ENCODE results near the gene CHRM5. TPM values are rescaled to one million over a fixed set of nuclear protein-coding genes. Genes with fewer than 3 reads are reported as not detected.
"Not testable (repeated sequence)": the region's sequence is repeated elsewhere in the genome, so short reads cannot be mapped to it uniquely, and the experiment has no call there.

The CHRM5 gene
- total RNA-seq, 2 donors from 2014 or later = not detected

DNA sequence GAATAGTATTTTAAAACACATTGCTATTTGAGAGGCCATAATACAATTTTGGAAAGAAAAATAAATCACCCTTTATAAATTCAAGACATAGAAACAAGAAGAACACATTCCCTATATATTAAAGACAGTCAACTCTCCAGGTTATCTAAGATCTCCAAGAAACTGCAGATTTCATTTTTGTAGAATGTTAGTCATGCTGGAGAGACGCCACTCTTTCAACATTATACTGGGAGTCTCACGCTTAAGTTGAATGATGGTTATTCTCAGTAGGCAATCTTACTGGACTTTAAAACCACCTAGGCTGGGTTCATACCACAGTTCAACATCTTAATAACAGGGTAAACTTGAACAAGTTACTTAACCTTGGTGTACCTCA, 3.6 kb upstream of the CHRM5 start:
- ATAC-seq (no peak), DNase-seq (no peak)
- Mint-ChIP-seq H3K36me3 (ENCODE audit: low read depth) (no peaks in the 10 kb centered on the region), H3K27ac (no peak overlapping the region), H3K4me3 (no peak overlapping the region), H3K27me3 (no peaks in the 10 kb centered on the region), H3K4me1 (peaks cover 9% of the 10 kb centered on the region)
- H3K9me3 ChIP-seq (ENCODE audit: control insufficient read depth, low read length, poor library complexity, severe bottlenecking) = no peaks in the 10 kb centered on the region

DNA sequence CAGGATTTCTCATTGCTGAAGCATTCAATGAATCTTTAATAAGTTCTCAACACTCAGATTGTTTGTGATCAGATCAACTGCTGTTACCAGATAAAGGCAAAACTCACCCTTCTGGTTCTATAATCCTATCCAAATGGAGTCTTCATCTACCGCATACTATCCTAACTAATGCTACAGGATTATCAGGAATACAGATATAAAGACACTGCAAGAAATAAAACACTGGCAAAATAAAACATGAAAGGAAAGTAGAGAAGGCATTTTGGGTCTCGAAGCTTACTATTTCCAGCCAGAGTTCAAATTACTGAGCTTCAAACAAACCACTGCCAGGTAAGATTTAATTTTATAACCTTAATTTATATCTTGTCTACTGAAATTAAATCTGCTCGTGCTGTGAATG, 524 bp downstream of the CHRM5 start:
- DNase-seq (no peak), ATAC-seq (no peak)
- H3K9me3 ChIP-seq (ENCODE audit: control insufficient read depth, low read length, poor library complexity, severe bottlenecking) = no peaks in the 10 kb centered on the region
- no peaks in the 10 kb centered on the region for H3K27me3 Mint-ChIP-seq
- H3K27ac Mint-ChIP-seq = no peak overlapping the region
- H3K4me3 Mint-ChIP-seq = no peak overlapping the region
- peaks cover 7% of the 10 kb centered on the region for H3K4me1 Mint-ChIP-seq
- H3K36me3 Mint-ChIP-seq (ENCODE audit: low read depth) = no peaks in the 10 kb centered on the region

DNA sequence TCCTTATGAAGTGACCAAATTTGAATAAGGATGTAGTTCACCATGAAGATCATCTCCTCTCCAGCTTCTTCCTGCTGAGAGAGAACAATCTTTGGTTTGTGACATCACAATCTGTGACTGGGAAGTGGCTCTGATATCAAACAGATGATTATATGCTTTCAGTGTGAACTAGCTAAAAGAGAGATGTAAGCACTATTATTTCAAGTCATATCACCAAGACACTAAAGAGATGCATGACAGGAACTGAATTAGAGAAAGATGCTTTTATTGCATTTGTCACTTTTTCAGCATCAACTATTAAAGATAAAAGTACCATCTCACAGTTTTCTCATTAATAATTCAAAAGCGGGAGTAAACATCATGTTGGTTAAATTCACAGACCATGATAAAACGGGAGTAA, 3.5 kb downstream of the CHRM5 start:
- Mint-ChIP-seq H3K4me1 (peaks cover 6% of the 10 kb centered on the region), H3K4me3 (no peak overlapping the region), H3K36me3 (ENCODE audit: low read depth) (no peaks in the 10 kb centered on the region), H3K27me3 (no peaks in the 10 kb centered on the region), H3K27ac (peak overlapping the region; percentile 72)
- ATAC-seq (no peak), DNase-seq (no peak)
- H3K9me3 ChIP-seq (ENCODE audit: control insufficient read depth, low read length, poor library complexity, severe bottlenecking) = no peaks in the 10 kb centered on the region

DNA sequence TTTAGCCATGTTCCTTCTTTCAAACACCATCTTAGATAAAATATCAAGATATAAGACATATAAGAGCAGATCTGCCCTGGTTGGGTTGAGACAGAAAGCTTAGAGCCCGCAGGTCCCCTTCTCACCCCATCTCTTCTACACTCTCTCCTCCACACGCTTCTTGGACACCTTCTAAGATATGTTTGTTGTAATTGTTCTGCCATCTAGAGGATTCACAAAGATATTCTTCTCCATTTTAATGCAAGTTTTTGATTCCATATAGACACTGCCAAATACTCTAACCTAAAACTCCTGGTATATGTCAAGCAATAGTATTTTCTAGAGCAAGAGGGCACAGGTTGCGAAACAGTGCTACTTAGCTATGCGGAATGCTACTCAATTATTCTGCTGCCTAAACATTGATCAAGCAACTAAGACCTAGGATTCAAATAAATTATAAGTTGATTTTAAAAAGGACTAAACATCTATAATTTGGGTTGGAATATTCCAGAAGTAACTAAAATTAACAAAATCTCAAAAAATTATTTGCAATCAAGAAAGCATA, 6.8 kb downstream of the CHRM5 start:
- Mint-ChIP-seq H3K4me3 (no peak overlapping the region), H3K27ac (no peak overlapping the region), H3K27me3 (no peaks in the 10 kb centered on the region), H3K4me1 (peaks cover 2% of the 10 kb centered on the region), H3K36me3 (ENCODE audit: low read depth) (peaks cover 2% of the 10 kb centered on the region)
- DNase-seq (no peak), ATAC-seq (no peak)
- no peaks in the 10 kb centered on the region for H3K9me3 ChIP-seq (ENCODE audit: control insufficient read depth, low read length, poor library complexity, severe bottlenecking)

DNA sequence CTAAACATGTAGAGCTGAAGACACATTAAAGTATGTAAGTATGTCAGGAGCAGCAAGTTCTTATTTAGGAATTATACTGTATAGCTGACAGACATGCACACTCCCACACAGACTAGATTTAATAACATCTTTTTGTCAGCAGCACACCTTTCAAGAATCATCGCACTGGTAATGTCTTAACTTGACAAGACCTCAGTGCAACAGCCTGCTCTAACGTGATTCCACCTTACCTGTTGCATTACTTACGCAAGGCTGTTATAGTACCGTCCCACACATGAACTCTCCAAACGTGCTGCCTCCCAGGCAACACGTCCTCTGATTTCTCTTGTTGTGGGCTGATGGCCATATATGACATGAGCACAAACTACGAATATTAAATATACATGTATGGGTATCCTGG, 11.9 kb downstream of the CHRM5 start:
- no peaks in the 10 kb centered on the region for H3K9me3 ChIP-seq (ENCODE audit: control insufficient read depth, low read length, poor library complexity, severe bottlenecking)
- Mint-ChIP-seq H3K27me3 (no peaks in the 10 kb centered on the region), H3K4me3 (no peak overlapping the region), H3K36me3 (ENCODE audit: low read depth) (peaks cover 2% of the 10 kb centered on the region), H3K27ac (no peak overlapping the region), H3K4me1 (peaks cover 2% of the 10 kb centered on the region)
- ATAC-seq (no peak), DNase-seq (no peak)

DNA sequence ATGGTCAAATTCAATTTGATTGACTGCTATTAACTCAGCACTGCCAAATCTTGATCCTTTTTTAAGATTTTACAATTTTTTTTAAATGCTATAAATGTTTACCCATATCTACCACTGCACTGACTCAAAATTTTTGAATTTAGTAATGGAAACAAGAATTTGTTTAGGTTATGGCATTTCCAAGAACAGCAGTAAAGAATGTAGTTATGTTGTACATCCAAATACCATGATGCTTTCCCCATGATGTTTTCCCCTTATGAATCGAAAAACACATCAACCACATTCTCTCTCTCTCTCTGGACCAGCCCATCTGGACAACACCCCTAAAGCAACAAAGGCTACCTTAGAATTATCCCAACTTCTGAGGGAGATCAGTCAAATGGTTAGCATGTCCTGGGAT, 14.2 kb downstream of the CHRM5 start:
- Mint-ChIP-seq H3K4me3 (no peak overlapping the region), H3K27ac (no peak overlapping the region), H3K4me1 (peaks cover 4% of the 10 kb centered on the region), H3K36me3 (ENCODE audit: low read depth) (peaks cover 2% of the 10 kb centered on the region), H3K27me3 (no peaks in the 10 kb centered on the region)
- ATAC-seq (no peak), DNase-seq (no peak)
- no peaks in the 10 kb centered on the region for H3K9me3 ChIP-seq (ENCODE audit: control insufficient read depth, low read length, poor library complexity, severe bottlenecking)

DNA sequence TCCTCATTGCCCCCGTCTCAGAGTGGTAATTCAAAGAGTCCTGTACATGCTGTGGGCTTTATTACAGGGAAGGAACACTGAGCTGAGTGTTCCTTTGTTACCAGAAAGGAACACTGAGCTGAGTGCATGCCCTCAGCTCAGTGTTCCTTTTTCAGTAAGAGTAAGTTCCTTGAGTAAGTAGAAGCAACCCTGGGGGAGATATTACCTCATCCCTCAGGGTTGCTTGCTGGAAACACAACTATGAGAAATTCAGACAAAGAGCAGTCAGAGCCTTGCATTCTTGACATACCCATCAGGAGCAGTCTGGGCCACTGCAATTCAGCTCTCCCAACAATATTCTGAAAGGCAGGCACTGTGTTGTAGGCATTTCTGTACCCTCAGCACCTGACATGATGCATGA, 17.0 kb downstream of the CHRM5 start:
- ATAC-seq = no peak
- Mint-ChIP-seq H3K36me3 (ENCODE audit: low read depth) (peaks cover 6% of the 10 kb centered on the region), H3K27me3 (no peaks in the 10 kb centered on the region)

DNA sequence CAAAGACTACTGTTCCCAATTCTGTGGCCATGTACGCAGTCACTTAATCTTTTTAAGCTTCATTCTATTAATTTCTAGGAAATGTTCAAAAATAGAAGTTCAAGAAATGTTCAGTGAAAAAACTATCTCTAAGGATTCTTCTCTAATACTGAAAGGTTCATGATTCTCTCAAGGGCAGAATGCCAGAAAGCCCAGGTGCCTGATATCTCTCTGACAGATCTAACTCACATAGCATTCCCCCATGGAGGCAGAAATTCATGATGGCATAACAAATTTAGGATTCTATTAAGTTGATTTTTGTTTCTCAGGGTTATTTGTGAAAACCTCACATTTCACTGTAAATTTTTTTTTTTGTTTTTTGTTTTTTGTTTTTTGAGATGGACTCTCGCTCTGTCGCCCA, 17.5 kb downstream of the CHRM5 start:
- peaks cover 6% of the 10 kb centered on the region for H3K36me3 Mint-ChIP-seq (ENCODE audit: low read depth)
- H3K27ac Mint-ChIP-seq = peak overlapping the region; percentile 32
- peaks cover 9% of the 10 kb centered on the region for H3K4me1 Mint-ChIP-seq
- no peak overlapping the region for H3K4me3 Mint-ChIP-seq
- no peaks in the 10 kb centered on the region for H3K9me3 ChIP-seq (ENCODE audit: control insufficient read depth, low read length, poor library complexity, severe bottlenecking)
- ATAC-seq (no peak), DNase-seq (no peak)
- no peaks in the 10 kb centered on the region for H3K27me3 Mint-ChIP-seq

More for the DNA sequence above, 17.0 kb downstream of the CHRM5 start:
- Mint-ChIP-seq H3K4me3 (no peak overlapping the region), H3K4me1 (peaks cover 9% of the 10 kb centered on the region), H3K27ac (no peak overlapping the region)
- H3K9me3 ChIP-seq (ENCODE audit: control insufficient read depth, low read length, poor library complexity, severe bottlenecking) = no peaks in the 10 kb centered on the region
- DNase-seq = no peak

DNA sequence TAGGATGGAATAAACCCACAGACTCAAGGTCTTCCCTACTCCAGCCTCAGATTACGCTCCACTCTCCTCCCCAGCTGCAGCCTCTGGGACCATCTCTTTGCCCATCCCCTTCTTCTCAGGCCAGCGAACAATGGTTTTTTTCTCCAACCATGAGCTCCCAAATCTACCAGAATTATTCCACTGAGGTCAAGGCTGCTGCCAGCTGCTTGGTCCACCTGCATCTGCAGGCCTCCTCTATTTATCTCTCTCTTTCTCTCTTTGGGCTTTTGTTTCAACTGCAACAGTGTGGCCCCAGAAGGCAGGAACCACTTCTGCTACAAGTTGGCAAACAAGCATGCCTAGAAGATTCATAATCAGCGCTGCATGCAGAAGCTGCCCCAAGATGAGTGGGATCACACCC, 19.1 kb downstream of the CHRM5 start:
- H3K4me1 Mint-ChIP-seq = peaks cover 9% of the 10 kb centered on the region
- no peaks in the 10 kb centered on the region for H3K27me3 Mint-ChIP-seq
- no peak for DNase-seq
- ATAC-seq = no peak
- H3K27ac Mint-ChIP-seq = no peak overlapping the region
- peaks cover 6% of the 10 kb centered on the region for H3K36me3 Mint-ChIP-seq (ENCODE audit: low read depth)
- H3K4me3 Mint-ChIP-seq = no peak overlapping the region
- no peaks in the 10 kb centered on the region for H3K9me3 ChIP-seq (ENCODE audit: control insufficient read depth, low read length, poor library complexity, severe bottlenecking)

DNA sequence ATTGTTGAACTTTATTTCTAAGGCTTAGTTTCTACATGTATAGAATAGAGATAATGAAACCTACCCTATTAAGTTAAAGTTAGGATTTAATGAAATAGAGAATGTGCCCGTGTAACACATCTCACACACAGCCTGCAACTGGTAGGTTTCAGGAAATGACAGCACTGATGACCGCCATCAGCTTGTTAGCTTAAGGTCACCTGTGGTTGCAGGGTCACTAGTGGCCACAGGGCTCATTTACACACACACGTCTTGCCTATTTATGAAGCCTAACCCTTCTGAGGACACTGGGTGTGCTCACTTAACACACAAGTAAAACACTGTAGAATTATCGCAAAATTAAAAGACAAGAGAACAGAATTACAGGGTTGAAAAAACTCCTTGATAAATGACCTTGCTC, 20.1 kb downstream of the CHRM5 start:
- H3K36me3 Mint-ChIP-seq (ENCODE audit: low read depth) = peaks cover 6% of the 10 kb centered on the region
- H3K4me3 Mint-ChIP-seq = no peak overlapping the region
- no peak for ATAC-seq
- no peak overlapping the region for H3K27ac Mint-ChIP-seq
- peaks cover 9% of the 10 kb centered on the region for H3K4me1 Mint-ChIP-seq
- no peak for DNase-seq
- H3K9me3 ChIP-seq (ENCODE audit: control insufficient read depth, low read length, poor library complexity, severe bottlenecking) = no peaks in the 10 kb centered on the region
- no peaks in the 10 kb centered on the region for H3K27me3 Mint-ChIP-seq

DNA sequence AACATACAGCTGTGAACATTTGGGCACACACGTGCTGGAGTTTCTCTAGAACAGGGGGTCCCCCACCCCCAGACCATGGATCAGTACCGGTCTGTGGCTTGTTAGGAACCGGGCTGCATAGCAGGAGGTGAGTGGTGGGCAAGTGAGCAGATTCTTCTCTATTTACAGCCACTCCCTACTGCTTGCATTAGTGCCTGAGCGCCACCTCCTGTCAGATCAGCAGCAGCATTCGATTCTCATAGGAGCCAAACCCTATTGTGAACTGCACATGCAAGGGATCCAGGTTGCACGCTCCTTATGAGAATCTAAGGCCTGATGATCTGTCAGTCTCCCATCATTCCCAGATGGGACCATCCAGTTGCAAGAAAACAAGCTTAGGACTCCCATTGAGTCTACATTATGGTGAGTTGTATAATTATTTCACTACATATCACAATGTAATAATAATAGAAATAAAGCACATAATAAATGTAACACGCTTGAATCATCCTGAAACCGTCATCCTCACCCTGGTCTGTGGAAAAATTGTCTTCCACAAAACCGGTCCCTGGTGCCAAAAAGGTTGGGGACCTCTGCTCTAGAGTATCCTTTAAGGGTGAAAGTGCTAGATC, 25.8 kb downstream of the CHRM5 start:
- no peak for ATAC-seq
- Mint-ChIP-seq H3K36me3 (ENCODE audit: low read depth) (peaks cover 4% of the 10 kb centered on the region), H3K4me3 (no peak overlapping the region), H3K4me1 (peaks cover 3% of the 10 kb centered on the region), H3K27ac (no peak overlapping the region), H3K27me3 (no peaks in the 10 kb centered on the region)
- no peak for DNase-seq
- no peaks in the 10 kb centered on the region for H3K9me3 ChIP-seq (ENCODE audit: control insufficient read depth, low read length, poor library complexity, severe bottlenecking)

DNA sequence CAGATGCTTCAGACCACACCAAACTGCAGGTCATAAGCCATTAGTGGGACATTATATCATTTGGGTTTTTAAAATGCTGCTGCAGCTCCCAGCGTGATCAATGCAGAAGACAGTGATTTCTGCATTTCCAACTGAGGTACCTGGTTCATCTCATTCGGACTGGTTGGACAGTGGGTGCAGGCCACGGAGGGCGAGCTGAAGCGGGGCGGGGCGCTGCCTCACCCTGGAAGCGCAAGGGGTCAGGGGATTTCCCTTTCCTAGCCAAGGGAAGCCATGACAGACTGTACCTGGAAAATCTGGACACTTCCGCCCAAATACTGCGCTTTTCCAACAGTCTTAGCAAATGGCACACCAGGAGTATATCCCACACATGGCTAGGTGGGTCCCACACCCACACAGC, 27.4 kb downstream of the CHRM5 start:
- not testable (repeated sequence) for DNase-seq; H3K36me3 Mint-ChIP-seq (ENCODE audit: low read depth); H3K27me3 Mint-ChIP-seq; H3K9me3 ChIP-seq (ENCODE audit: control insufficient read depth, low read length, poor library complexity, severe bottlenecking); H3K4me1 Mint-ChIP-seq; H3K27ac Mint-ChIP-seq; ATAC-seq; H3K4me3 Mint-ChIP-seq

DNA sequence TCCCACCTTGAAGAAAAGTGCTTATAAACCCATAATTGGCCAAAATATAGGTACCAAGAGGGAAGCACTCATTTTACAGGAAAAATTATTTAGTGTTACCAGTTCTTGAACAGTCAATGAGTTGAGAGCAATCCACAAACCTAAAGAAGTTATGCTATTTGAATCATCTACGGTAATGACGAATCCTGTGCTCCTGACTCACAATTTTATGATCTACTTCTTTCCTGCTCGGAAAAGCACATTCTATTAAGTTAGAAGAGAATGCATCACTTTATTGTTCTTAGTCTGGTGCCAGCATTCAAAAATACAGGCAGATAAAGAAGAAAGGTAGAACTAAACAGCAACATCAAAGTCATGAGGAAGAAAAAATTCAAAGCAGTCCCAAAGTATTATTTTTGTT, 33.2 kb downstream of the CHRM5 start:
- DNase-seq (no peak), ATAC-seq (no peak)
- H3K4me3 Mint-ChIP-seq = no peak overlapping the region
- no peaks in the 10 kb centered on the region for H3K9me3 ChIP-seq (ENCODE audit: control insufficient read depth, low read length, poor library complexity, severe bottlenecking)
- no peaks in the 10 kb centered on the region for H3K27me3 Mint-ChIP-seq
- H3K27ac Mint-ChIP-seq = no peak overlapping the region
- H3K36me3 Mint-ChIP-seq (ENCODE audit: low read depth) = no peaks in the 10 kb centered on the region
- peaks cover 4% of the 10 kb centered on the region for H3K4me1 Mint-ChIP-seq

DNA sequence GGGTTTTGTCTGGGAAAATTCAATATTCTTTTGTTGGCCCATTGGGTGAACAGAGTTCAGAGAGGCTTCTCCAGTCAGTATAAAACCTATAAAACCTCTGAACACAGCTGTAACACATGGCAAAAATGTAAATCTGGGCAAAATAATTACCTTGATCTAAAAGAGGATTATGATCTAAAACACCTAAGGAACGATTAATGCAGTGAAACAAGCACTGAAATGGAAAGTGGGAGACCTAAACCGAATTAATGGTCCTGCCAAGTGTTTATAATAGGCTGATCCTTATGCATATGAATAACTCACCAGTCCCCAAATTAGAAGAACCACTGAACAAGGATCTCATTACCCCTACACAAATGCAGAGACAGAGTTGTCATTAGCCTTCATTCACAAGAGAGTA, 38.1 kb downstream of the CHRM5 start:
- H3K4me3 Mint-ChIP-seq = no peak overlapping the region
- no peaks in the 10 kb centered on the region for H3K36me3 Mint-ChIP-seq (ENCODE audit: low read depth)
- H3K27ac Mint-ChIP-seq = no peak overlapping the region
- no peak for ATAC-seq
- H3K9me3 ChIP-seq (ENCODE audit: control insufficient read depth, low read length, poor library complexity, severe bottlenecking) = no peaks in the 10 kb centered on the region
- no peaks in the 10 kb centered on the region for H3K27me3 Mint-ChIP-seq
- DNase-seq = no peak
- H3K4me1 Mint-ChIP-seq = peaks cover 4% of the 10 kb centered on the region

Measured in T-helper 17 cell (primary cell).